ENCODE results near the gene PRKCB.

- TF ChIP-seq CTCF (conservative IDR thresholded peaks at IDR 0.05; ENCODE audit: low read length) (no peak), EZH2phosphoT487 (IDR thresholded peaks at IDR 0.05; ENCODE audit: borderline replicate concordance) (no peak)
Observed at GRCh38 chr16:24191876-24192402, 356.2 kb downstream of the PRKCB start.
